ENCODE measurements around the gene CYP2U1. TPM values are rescaled to one million over a fixed set of nuclear protein-coding genes. Genes with fewer than 3 reads are reported as not detected.

Gene CYP2U1
- total RNA-seq, 1 donor from 2014 or later = 9.4 TPM

GRCh38 chr4:107908377-107908776 is 23.0 kb upstream of the CYP2U1 start:
- H3K27me3 ChIP-seq (ENCODE audit: low read depth) = no peaks in the 10 kb centered on the region
- intact Hi-C loops (cut with micrococcal nuclease) = no loop called here
- peaks cover 30% of the 10 kb centered on the region for H3K36me3 ChIP-seq
- no peak overlapping the region for H3K27ac ChIP-seq (replicated peaks)
- no peak overlapping the region for H3K4me3 ChIP-seq
- H3K4me1 ChIP-seq = no peaks in the 10 kb centered on the region
- DNase-seq = no peak
- TF ChIP-seq CTCF (IDR thresholded peaks at IDR 0.05; ENCODE audit: borderline replicate concordance) = no peak
- H3K9me3 ChIP-seq (replicated peaks) = no peaks in the 10 kb centered on the region

- intact Hi-C loops (cut with micrococcal nuclease) = loop anchor here (2.0 kb wide), 1 partner anchor 157 kb away; no protein-coding TSS in a partner anchor
- no peaks in the 10 kb centered on the region for H3K27me3 ChIP-seq (ENCODE audit: low read depth)
- H3K4me1 ChIP-seq = no peaks in the 10 kb centered on the region
- DNase-seq = no peak
- H3K27ac ChIP-seq (replicated peaks) = no peak overlapping the region
- H3K9me3 ChIP-seq (replicated peaks) = no peaks in the 10 kb centered on the region
- peak; percentile 81 for TF ChIP-seq CTCF (IDR thresholded peaks at IDR 0.05; ENCODE audit: borderline replicate concordance)
- H3K4me3 ChIP-seq = no peak overlapping the region
- peaks cover 26% of the 10 kb centered on the region for H3K36me3 ChIP-seq
These were observed 18.0 kb upstream of the CYP2U1 start for GRCh38 chr4:107913283-107913899.

GRCh38 chr4:107915220-107915619 is 16.1 kb upstream of the CYP2U1 start:
- H3K27ac ChIP-seq (replicated peaks) = no peak overlapping the region
- intact Hi-C loops (cut with micrococcal nuclease) = no loop called here
- peaks cover 13% of the 10 kb centered on the region for H3K9me3 ChIP-seq (replicated peaks)
- no peaks in the 10 kb centered on the region for H3K27me3 ChIP-seq (ENCODE audit: low read depth)
- no peaks in the 10 kb centered on the region for H3K4me1 ChIP-seq
- no peak overlapping the region for H3K4me3 ChIP-seq
- TF ChIP-seq CTCF (IDR thresholded peaks at IDR 0.05; ENCODE audit: borderline replicate concordance) = no peak
- no peak for DNase-seq
- peaks cover 8% of the 10 kb centered on the region for H3K36me3 ChIP-seq

- no peak overlapping the region for H3K27ac ChIP-seq (replicated peaks)
- DNase-seq = no peak
- H3K9me3 ChIP-seq (replicated peaks) = peaks cover 25% of the 10 kb centered on the region
- no peaks in the 10 kb centered on the region for H3K4me1 ChIP-seq
- no peak overlapping the region for H3K4me3 ChIP-seq
- no peak for TF ChIP-seq CTCF (IDR thresholded peaks at IDR 0.05; ENCODE audit: borderline replicate concordance)
- H3K27me3 ChIP-seq (ENCODE audit: low read depth) = no peaks in the 10 kb centered on the region
- intact Hi-C loops (cut with micrococcal nuclease) = no loop called here
- H3K36me3 ChIP-seq = no peaks in the 10 kb centered on the region
These were observed 14.7 kb upstream of the CYP2U1 start for GRCh38 chr4:107916623-107917022.

GRCh38 chr4:107917500-107917899 is 13.8 kb upstream of the CYP2U1 start:
- no peak for TF ChIP-seq CTCF (IDR thresholded peaks at IDR 0.05; ENCODE audit: borderline replicate concordance)
- no peak for DNase-seq
- Histone ChIP-seq H3K27me3 (ENCODE audit: low read depth) (no peaks in the 10 kb centered on the region), H3K36me3 (no peaks in the 10 kb centered on the region), H3K27ac (replicated peaks) (no peak overlapping the region), H3K4me3 (no peak overlapping the region), H3K9me3 (replicated peaks) (peaks cover 25% of the 10 kb centered on the region), H3K4me1 (no peaks in the 10 kb centered on the region)
- intact Hi-C loops (cut with micrococcal nuclease) = no loop called here

Measured in left ventricle myocardium inferior (tissue), 1 donor.